ENCODE data around the gene HSPA12B. TPM values are rescaled to one million over a fixed set of nuclear protein-coding genes. Genes with fewer than 3 reads are reported as not detected.

HSPA12B gene
- total RNA-seq, 1 experiment from 2014 or later, result not detected

GRCh38 chr20:3739054-3739925 is 6.8 kb downstream of the HSPA12B start:
- Mint-ChIP-seq H3K4me3 (ENCODE audit: unreplicated experiment) (no peak overlapping the region), H3K9me3 (ENCODE audit: unreplicated experiment) (no peaks in the 10 kb centered on the region), H3K27me3 (ENCODE audit: insufficient read depth, unreplicated experiment) (no peaks in the 10 kb centered on the region), H3K27ac (ENCODE audit: unreplicated experiment) (no peak overlapping the region), H3K4me1 (ENCODE audit: low read depth, unreplicated experiment) (peaks cover 20% of the 10 kb centered on the region), H3K36me3 (ENCODE audit: insufficient read depth, unreplicated experiment) (no peaks in the 10 kb centered on the region)
- Histone ChIP-seq H3K9me3 (no peaks in the 10 kb centered on the region), H3K36me3 (ENCODE audit: control insufficient read depth, insufficient read depth, low read length) (no peaks in the 10 kb centered on the region), H3K4me3 (ENCODE audit: low read depth, low read length) (no peak overlapping the region), H3K27me3 (replicated peaks; ENCODE audit: control insufficient read depth, insufficient read depth, low read length) (no peaks in the 10 kb centered on the region), H3K4me1 (peaks cover 8% of the 10 kb centered on the region)
- TF ChIP-seq CTCF (IDR thresholded peaks at IDR 0.05; ENCODE audit: insufficient read depth in 1 of 2, low read depth in 1 of 2, low read length in 1 of 2, severe bottlenecking in 1 of 2, unreplicated experiment in 1 of 2), result no peak
- ChIA-PET POLR2A (no interaction called here), CTCF (interaction anchor here (0.6 to 1.5 kb wide), 3 partner anchors 10 to 260 kb away, joined by 3 to 7 read pairs (median 5); no protein-coding TSS in a partner anchor)
- BruUV-seq (replicated peaks), result no TSS peak
- DNase-seq, result no peak
- intact Hi-C loops (cut with micrococcal nuclease; ENCODE audit: unreplicated experiment), result no loop called here

- no TSS peak for BruUV-seq (replicated peaks)
- no peaks in the 10 kb centered on the region for H3K27me3 Mint-ChIP-seq (ENCODE audit: insufficient read depth, unreplicated experiment)
Measured at GRCh38 chr20:3739926-3740451, 7.5 kb downstream of the HSPA12B start.

More at GRCh38 chr20:3739926-3740451, 7.5 kb downstream of the HSPA12B start:
- H3K9me3 ChIP-seq, result no peaks in the 10 kb centered on the region
- H3K4me3 ChIP-seq (ENCODE audit: low read depth, low read length), result no peak overlapping the region
- H3K36me3 Mint-ChIP-seq (ENCODE audit: insufficient read depth, unreplicated experiment), result no peaks in the 10 kb centered on the region
- H3K9me3 Mint-ChIP-seq (ENCODE audit: unreplicated experiment), result no peaks in the 10 kb centered on the region
- peaks cover 26% of the 10 kb centered on the region for H3K4me1 Mint-ChIP-seq (ENCODE audit: low read depth, unreplicated experiment)
- no peaks in the 10 kb centered on the region for H3K36me3 ChIP-seq (ENCODE audit: control insufficient read depth, insufficient read depth, low read length)
- H3K4me3 Mint-ChIP-seq (ENCODE audit: unreplicated experiment), result no peak overlapping the region
- no peaks in the 10 kb centered on the region for H3K27me3 ChIP-seq (replicated peaks; ENCODE audit: control insufficient read depth, insufficient read depth, low read length)
- ChIA-PET CTCF (interaction anchor here (1.5 kb wide), 1 partner anchor 10 kb away, joined by 5 read pairs; no protein-coding TSS in a partner anchor), POLR2A (no interaction called here)
- no peak for DNase-seq
- no peak overlapping the region for H3K27ac Mint-ChIP-seq (ENCODE audit: unreplicated experiment)
- H3K4me1 ChIP-seq, result peaks cover 8% of the 10 kb centered on the region
- intact Hi-C loops (cut with micrococcal nuclease; ENCODE audit: unreplicated experiment), result no loop called here
- no peak for TF ChIP-seq CTCF (IDR thresholded peaks at IDR 0.05; ENCODE audit: insufficient read depth in 1 of 2, low read depth in 1 of 2, low read length in 1 of 2, severe bottlenecking in 1 of 2, unreplicated experiment in 1 of 2)

Data from Caco-2 (cell line).